VCaP (cell line): Measurements from ENCODE around the gene RACK1.
A peak's percentile ranks its signal among the peaks of the same experiment; 100 is the strongest.

Experiments
- H3K27ac ChIP-seq: fragments of 450-650 bp; 2 replicates; pipeline ENCODE4 v1.5.1; 2017
- TF ChIP-seq, protein P1 (sequence below): fragments of 450-650 bp; conservative IDR thresholded peaks from 2 replicates; pipeline ENCODE4 v1.5.1; 2017; ENCODE audit warnings: mild to moderate bottlenecking, moderate library complexity

RACK1 gene

DNA sequence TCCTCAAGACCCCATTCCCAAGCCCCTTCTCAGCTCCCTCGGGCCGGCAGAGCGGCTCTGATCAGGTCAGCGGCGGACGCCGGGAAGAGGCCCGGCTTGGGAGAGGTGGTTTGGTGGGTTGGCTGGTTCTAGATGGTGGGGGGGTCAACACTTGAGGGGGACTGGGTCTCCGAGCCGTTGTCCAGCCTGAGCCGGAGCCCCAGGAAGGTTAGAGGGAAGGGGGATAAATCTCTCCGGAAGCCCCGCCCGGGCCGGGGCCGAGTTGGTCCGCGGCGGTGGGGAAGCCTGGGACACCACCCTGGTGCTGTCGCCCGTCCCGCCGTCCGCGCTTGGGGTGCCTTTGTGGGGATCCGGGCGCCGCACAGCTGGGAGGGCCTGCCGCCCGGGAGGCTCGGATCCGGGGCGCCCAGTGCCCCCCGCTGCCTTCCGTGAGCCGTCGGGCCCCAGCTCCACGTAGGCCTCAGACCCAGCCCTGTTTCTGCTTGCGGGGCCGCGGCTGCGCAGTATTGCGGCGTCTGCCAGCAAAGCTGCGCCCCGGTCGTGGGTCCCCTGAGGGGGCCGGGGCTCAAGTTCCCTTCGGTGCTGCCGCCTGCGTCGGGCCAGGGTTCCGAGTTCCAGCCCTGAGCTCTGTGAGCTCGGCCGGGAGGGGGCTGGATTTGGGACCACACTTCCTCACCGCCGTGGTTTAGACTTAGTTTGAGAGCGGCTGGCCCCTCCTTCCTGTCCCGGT is 17.8 kb upstream of the RACK1 start:
- H3K27ac ChIP-seq = peak overlapping the region; percentile 99
- TF ChIP-seq, protein P1, sequence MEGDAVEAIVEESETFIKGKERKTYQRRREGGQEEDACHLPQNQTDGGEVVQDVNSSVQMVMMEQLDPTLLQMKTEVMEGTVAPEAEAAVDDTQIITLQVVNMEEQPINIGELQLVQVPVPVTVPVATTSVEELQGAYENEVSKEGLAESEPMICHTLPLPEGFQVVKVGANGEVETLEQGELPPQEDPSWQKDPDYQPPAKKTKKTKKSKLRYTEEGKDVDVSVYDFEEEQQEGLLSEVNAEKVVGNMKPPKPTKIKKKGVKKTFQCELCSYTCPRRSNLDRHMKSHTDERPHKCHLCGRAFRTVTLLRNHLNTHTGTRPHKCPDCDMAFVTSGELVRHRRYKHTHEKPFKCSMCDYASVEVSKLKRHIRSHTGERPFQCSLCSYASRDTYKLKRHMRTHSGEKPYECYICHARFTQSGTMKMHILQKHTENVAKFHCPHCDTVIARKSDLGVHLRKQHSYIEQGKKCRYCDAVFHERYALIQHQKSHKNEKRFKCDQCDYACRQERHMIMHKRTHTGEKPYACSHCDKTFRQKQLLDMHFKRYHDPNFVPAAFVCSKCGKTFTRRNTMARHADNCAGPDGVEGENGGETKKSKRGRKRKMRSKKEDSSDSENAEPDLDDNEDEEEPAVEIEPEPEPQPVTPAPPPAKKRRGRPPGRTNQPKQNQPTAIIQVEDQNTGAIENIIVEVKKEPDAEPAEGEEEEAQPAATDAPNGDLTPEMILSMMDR = no peak

DNA sequence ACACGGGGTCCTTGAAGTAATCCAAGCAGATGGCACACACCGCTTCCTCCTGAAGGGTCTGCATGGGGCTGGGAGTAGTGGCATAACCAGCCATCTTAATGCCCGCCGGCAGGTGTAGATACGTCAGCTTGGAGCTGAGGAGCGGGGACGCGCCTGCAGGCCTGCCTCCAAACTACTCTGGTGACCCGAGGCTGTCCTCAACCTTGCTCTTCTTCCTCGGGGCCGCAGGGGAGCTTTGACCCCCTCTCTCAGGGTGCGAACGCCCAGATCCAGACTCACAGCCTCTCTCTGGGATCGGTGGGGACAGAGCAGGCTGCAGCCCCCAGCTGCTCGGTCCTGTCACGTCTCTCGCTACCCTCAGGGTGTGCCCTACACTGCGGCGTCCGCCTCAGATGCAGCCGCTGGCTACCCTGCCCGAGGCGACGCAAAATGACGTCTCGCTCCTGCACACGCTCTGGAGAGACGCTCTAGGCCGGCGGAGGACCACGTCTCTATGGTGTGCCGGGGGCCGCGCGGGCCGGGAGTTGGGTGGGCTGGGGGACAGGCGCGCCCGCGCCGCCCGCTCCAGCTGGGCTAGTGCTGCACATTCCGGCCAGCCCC is 17.1 kb upstream of the RACK1 start, which contains the start of gene TRIM52:
Gene TRIM52 (minus strand): TSS at position 424 of the 600 bp plus-strand sequence. CDS start 330 bp downstream, at position 94.
- peak within 1 kb of the TSS; percentile 99 for H3K27ac ChIP-seq
- TF ChIP-seq, protein P1 = peak; percentile 31; the same call in 1 of the 2 replicates

DNA sequence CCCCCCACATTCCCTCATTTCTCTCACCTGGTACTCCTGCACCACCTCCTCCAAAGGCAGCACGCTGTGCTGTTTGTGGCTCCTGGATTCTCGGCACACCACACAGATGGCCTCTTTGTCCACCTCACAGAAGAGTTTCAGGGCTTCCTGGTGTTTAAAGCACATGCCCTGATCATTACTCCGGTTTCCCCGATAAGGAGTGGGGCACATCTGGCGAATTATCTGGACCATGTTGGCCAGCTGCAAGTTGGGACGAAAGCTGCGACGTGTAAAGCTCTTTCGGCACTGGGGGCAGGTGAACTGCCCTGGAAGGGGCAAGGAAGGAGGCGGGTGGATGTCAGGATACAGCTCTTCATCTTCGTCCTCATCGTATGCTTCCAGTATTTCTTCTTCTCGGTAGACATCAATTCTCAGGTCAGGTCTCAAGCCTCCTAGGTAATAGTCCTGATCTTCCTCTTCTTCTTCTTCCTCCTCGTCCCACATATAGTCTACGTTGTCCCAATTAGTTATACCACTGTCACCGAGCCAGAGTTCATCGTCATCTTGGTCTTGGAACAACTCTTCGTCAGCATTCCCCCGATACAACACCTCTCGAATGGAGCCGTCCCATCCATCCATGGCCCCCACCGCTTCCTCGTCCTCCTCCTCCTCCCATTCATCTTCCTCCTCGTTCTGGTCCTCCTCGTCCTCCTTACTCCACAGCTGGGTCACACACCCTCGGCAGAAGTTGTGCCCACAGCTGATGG is 16.4 kb upstream of the RACK1 start:
- TF ChIP-seq, protein P1 = no peak
- H3K27ac ChIP-seq = peak overlapping the region; percentile 99

DNA sequence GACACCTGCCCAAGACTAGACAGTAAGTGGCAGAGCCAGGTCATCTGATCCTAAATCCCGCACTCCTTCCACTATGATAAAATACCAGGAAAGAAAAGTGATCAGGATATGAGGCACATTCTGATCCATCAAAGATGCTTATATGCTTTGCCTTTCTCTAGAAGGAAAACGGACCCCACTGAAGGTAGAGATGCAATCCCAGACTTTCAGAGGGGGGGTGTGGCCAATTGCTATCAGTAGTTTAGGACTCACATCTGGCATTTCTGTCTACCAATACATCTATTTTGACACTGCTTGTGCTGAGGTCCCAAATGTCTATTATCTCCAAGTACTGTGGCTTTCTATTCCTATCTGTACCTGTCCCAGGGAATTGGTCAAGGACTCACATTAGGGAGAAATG is 15.6 kb upstream of the RACK1 start:
- TF ChIP-seq, protein P1 = no peak
- peak overlapping the region; percentile 99; the same call in 1 of the 2 replicates for H3K27ac ChIP-seq

DNA sequence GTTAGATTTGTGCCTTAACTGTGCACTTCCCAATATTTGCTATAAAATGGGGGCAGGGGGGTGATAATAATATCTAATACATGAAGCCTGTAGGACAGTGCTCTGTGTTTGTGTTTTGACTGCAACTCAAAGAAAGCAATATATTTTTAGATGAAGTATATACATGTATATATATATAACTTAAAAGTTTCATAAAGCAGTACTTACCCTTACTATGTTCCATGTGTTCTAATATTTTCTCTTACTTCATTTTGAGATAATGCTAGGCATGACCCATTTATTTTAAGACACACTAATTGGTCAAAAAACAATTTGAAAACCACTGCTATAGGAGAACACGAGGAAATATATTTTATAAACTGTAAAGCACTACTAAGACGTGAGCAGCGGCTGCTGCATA is 14.9 kb upstream of the RACK1 start:
- TF ChIP-seq, protein P1 = no peak
- peak overlapping the region; percentile 99; the same call in 1 of the 2 replicates for H3K27ac ChIP-seq

DNA sequence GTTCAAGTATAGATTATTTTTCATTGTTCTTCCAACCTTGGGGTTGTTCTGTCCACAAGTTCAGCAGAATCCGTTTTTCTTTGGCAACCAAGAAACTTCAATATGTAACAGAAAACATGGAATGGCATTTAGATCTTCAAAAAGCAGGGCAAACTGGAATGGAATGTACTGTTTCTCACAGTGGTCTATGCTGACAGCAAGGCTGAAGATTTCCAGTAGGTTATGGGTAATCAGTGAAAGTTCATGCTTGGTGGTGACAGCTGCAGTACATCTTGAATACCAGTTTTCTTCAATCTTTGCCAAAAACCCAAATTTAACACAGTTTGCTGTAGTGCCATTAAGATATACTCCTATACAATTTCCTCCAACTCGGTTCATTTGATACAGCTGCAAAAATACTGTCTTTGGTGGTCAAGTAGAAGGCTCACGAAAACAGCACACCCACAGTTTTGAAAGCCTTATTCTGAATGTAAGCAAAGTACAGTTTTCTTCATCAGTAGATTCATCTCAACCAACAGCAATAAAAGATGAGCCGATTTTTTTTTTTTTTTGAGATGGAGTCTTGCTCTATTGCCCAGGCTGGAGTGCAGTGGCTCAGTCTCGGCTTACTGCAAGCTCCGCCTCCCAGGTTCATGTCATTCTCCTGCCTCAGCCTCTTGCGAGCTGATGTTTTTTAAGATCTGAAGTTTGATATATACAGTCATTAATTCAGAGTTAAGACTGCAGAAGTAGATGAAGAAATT is 12.3 kb upstream of the RACK1 start:
- H3K27ac ChIP-seq = no peak overlapping the region
- TF ChIP-seq, protein P1 = no peak
